T-cell (primary cell): Measurements from ENCODE around the gene ATP5F1A. TPM values are rescaled to one million over a fixed set of nuclear protein-coding genes. Genes with fewer than 3 reads are reported as not detected.

Experiments
- ATAC-seq, 4 experiments: fragments of 200-7000 bp in 3 of 4; fragments of 150-1000 bp in 1 of 4; cut with Tn5 transposase; replicated peaks in 1 of 4; 1 replicate in 3 of 4; 2 replicates in 1 of 4; pipeline ENCODE4 v1.10.0; 2021; ENCODE audit warnings: moderate library complexity in 3 of 4, mild to moderate bottlenecking in 2 of 4, moderate number of reproducible peaks in 1 of 4
- CTCF ChIA-PET, 2 donors: fragments of 300-600 bp; sonication (Branson Sonifier 250); formaldehyde crosslinking; loops; one replicate each; lab custom pipeline; 2022; ENCODE audit warnings: antibody characterized with exemption in 2 of 2; lab: Charles Lee
- POLR2A ChIA-PET, 2 donors: fragments of 300-600 bp; sonication (Branson Sonifier 250); formaldehyde crosslinking; loops; one replicate each; lab custom pipeline; 2022; ENCODE audit warnings: antibody characterized with exemption in 2 of 2; lab: Charles Lee
- DNase-seq, 35 experiments: peaks; one replicate each; pipeline versions ENCODE4 v3.0.0 to v3.0.0-alpha.2; 2013 to 2023
- H3K27ac ChIP-seq: one replicate; pipeline ENCODE4 v1.5.1; 2013; ENCODE audit warnings: low read length
- H3K27me3 ChIP-seq, 2 experiments: replicated peaks in 1 of 2; 1 replicate in 1 of 2; 2 replicates in 1 of 2; pipeline versions ENCODE4 v1.6.1 to v1.7.0; 2013; ENCODE audit warnings: low read length in 1 of 2, mixed read lengths in 1 of 2; ENCODE audit not compliant: control insufficient read depth in 2 of 2, insufficient read depth in 2 of 2; ENCODE audit errors: extremely low read depth in 1 of 2
- H3K36me3 ChIP-seq, 2 donors: 1 replicate in 1 of 2; 2 replicates in 1 of 2; pipeline versions ENCODE4 v1.6.1 to v1.7.0; 2013; ENCODE audit warnings: low read length in 1 of 2; ENCODE audit not compliant: control insufficient read depth in 2 of 2, insufficient read depth in 1 of 2; ENCODE audit errors: extremely low read depth in 1 of 2
- H3K4me1 ChIP-seq, 2 experiments: 1 replicate in 1 of 2; 2 replicates in 1 of 2; pipeline versions ENCODE4 v1.6.1 to v1.7.0; 2013; ENCODE audit warnings: low read length in 2 of 2, mixed read lengths in 1 of 2; ENCODE audit not compliant: insufficient read depth in 2 of 2, control insufficient read depth in 1 of 2; ENCODE audit errors: extremely low read depth in 1 of 2
- H3K4me3 ChIP-seq, 2 donors: 1 replicate in 1 of 2; 2 replicates in 1 of 2; pipeline versions ENCODE4 v1.5.1 to v1.7.0; 2013; ENCODE audit warnings: mild to moderate bottlenecking in 2 of 2, low read length in 1 of 2, moderate library complexity in 1 of 2; ENCODE audit not compliant: control insufficient read depth in 1 of 2; ENCODE audit errors: extremely low read depth in 1 of 2
- H3K9me3 ChIP-seq: 2 replicates; pipeline ENCODE4 v1.7.0; 2013
- H3K27ac Mint-ChIP-seq, 2 donors: one replicate each; pipeline ENCODE4 v1.8.0; 2020 to 2021; ENCODE audit warnings: mild to moderate bottlenecking in 2 of 2, mixed read lengths in 2 of 2
- H3K27me3 Mint-ChIP-seq, 2 donors: one replicate each; pipeline ENCODE4 v1.8.0; 2021 to 2022; ENCODE audit warnings: mixed read lengths in 2 of 2
- H3K36me3 Mint-ChIP-seq: one replicate; pipeline ENCODE4 v1.8.0; 2021; ENCODE audit warnings: mixed read lengths
- H3K4me1 Mint-ChIP-seq, 3 donors: one replicate each; pipeline ENCODE4 v1.8.0; 2020 to 2022; ENCODE audit warnings: mixed read lengths in 3 of 3, mild to moderate bottlenecking in 1 of 3
- H3K4me3 Mint-ChIP-seq, 3 donors: one replicate each; pipeline ENCODE4 v1.8.0; 2020 to 2022; ENCODE audit warnings: mild to moderate bottlenecking in 3 of 3, mixed read lengths in 3 of 3, moderate library complexity in 3 of 3
- H3K9me3 Mint-ChIP-seq, 3 donors: one replicate each; pipeline ENCODE4 v1.8.0; 2020 to 2022; ENCODE audit warnings: mixed read lengths in 3 of 3
- WGBS: methylation state at CpG from one replicate; pipeline ENCODE4 v1.1.5; 2013; ENCODE audit warnings: missing lambda C conversion rate; ENCODE audit not compliant: insufficient coverage; 5-methylcytosine and 5-hydroxymethylcytosine counted together
- total RNA-seq, 35 experiments: library from RNA in 6 of 35; stranded (reverse) in 6 of 35; fragments of 120-200 nt in 1 of 35; gene quantifications; one replicate each; pipeline versions ENCODE4 v1.2.1 to v1.2.4 and lab custom pipeline; 2013 to 2026

Gene ATP5F1A
- total RNA-seq, 5 donors from 2014 or later (not counting 1 experiment from before 2014, with no cell fraction given), result 180 to 264 (median 238) TPM

- Mint-ChIP-seq H3K27ac (peak overlapping the region; percentile 87 to 91), H3K4me1 (peaks cover 38 to 43% (median 41%) of the 10 kb centered on the region in 3 donors), H3K27me3 (no peaks in the 10 kb centered on the region), H3K36me3 (no peaks in the 10 kb centered on the region), H3K9me3 (no peaks in the 10 kb centered on the region), H3K4me3 (peak overlapping the region; percentile 17 to 43 (median 18))
- Histone ChIP-seq H3K27me3 (no peaks in the 10 kb centered on the region), H3K9me3 (no peaks in the 10 kb centered on the region), H3K27ac (peak overlapping the region; percentile 82), H3K4me1 (peaks cover 0 to 20% of the 10 kb centered on the region in 2 experiments), H3K4me3 (no peak overlapping the region), H3K36me3 (no peaks in the 10 kb centered on the region)
- ChIA-PET POLR2A (no interaction called here), CTCF (interaction anchor here in 1 of 2 donors (0.6 to 1.3 kb wide), 3 partner anchors 19 to 319 kb away, joined by 3 to 9 read pairs (median 3); no protein-coding TSS in a partner anchor)
- ATAC-seq (peak; percentile 74 to 91 (median 86)), DNase-seq (peak in 2 of 35 experiments; percentile 7 to 39)
- WGBS, result 63% methylated on average over 3 of the region's 6 CpGs
Measured at GRCh38 chr18:46054956-46055837, 42.9 kb downstream of the ATP5F1A start.

GRCh38 chr18:46053368-46054095, 44.6 kb downstream of the ATP5F1A start:
- Mint-ChIP-seq H3K27ac (peak overlapping the region in 1 of 2 donors; percentile 41), H3K4me3 (no peak overlapping the region), H3K27me3 (no peaks in the 10 kb centered on the region), H3K36me3 (no peaks in the 10 kb centered on the region), H3K9me3 (no peaks in the 10 kb centered on the region), H3K4me1 (peaks cover 38 to 43% (median 41%) of the 10 kb centered on the region in 3 donors)
- no peaks in the 10 kb centered on the region for H3K27me3 ChIP-seq
- ChIA-PET CTCF (no interaction called here), POLR2A (interaction anchor here (0.5 to 0.7 kb wide), 3 partner anchors 22 to 158 kb away, joined by 3 to 4 read pairs (median 3); no protein-coding TSS in a partner anchor)
- H3K9me3 ChIP-seq, result no peaks in the 10 kb centered on the region
- H3K4me3 ChIP-seq, result no peak overlapping the region
- no peaks in the 10 kb centered on the region for H3K36me3 ChIP-seq
- no peak for ATAC-seq
- H3K4me1 ChIP-seq, result peaks cover 0 to 20% of the 10 kb centered on the region in 2 experiments
- no peak overlapping the region for H3K27ac ChIP-seq
- no peak for DNase-seq
- WGBS, result 60% methylated on average over 1 of the region's 6 CpGs

- Mint-ChIP-seq H3K4me1 (peaks cover 38 to 47% (median 42%) of the 10 kb centered on the region in 3 donors), H3K36me3 (no peaks in the 10 kb centered on the region), H3K4me3 (no peak overlapping the region), H3K9me3 (no peaks in the 10 kb centered on the region), H3K27ac (peak overlapping the region in 1 of 2 donors; percentile 34), H3K27me3 (no peaks in the 10 kb centered on the region)
- no peaks in the 10 kb centered on the region for H3K36me3 ChIP-seq
- no peak overlapping the region for H3K27ac ChIP-seq
- no peak overlapping the region for H3K4me3 ChIP-seq
- H3K27me3 ChIP-seq, result no peaks in the 10 kb centered on the region
- ChIA-PET POLR2A (interaction anchor here in 1 of 2 donors (0.8 kb wide), 1 partner anchor 419 kb away, joined by 3 read pairs; no protein-coding TSS in a partner anchor), CTCF (interaction anchor here in 1 of 2 donors (0.6 kb wide), 1 partner anchor 68 kb away, joined by 4 read pairs; no protein-coding TSS in a partner anchor)
- H3K9me3 ChIP-seq, result no peaks in the 10 kb centered on the region
- ATAC-seq, result no peak
- peaks cover 0 to 20% of the 10 kb centered on the region in 2 experiments for H3K4me1 ChIP-seq
- no peak for DNase-seq
- WGBS, result 74% methylated on average over 6 of the region's 6 CpGs
Measured at GRCh38 chr18:46051731-46052461, 46.2 kb downstream of the ATP5F1A start.

- ChIA-PET CTCF (no interaction called here), POLR2A (no interaction called here)
- H3K27ac ChIP-seq, result no peak overlapping the region
- Mint-ChIP-seq H3K4me3 (no peak overlapping the region), H3K27ac (no peak overlapping the region), H3K9me3 (no peaks in the 10 kb centered on the region), H3K4me1 (peaks cover 32 to 44% (median 38%) of the 10 kb centered on the region in 3 donors), H3K36me3 (no peaks in the 10 kb centered on the region), H3K27me3 (no peaks in the 10 kb centered on the region)
- no peak overlapping the region for H3K4me3 ChIP-seq
- ATAC-seq (no peak), DNase-seq (no peak)
- no peaks in the 10 kb centered on the region for H3K27me3 ChIP-seq
- WGBS, result 100% methylated on average over 1 of the region's 5 CpGs
- H3K4me1 ChIP-seq, result peaks cover 0 to 8% of the 10 kb centered on the region in 2 experiments
- no peaks in the 10 kb centered on the region for H3K9me3 ChIP-seq
- H3K36me3 ChIP-seq, result no peaks in the 10 kb centered on the region
Measured at GRCh38 chr18:46050268-46050667, 47.8 kb downstream of the ATP5F1A start.

- no peak for DNase-seq
- Histone ChIP-seq H3K4me1 (no peaks in the 10 kb centered on the region), H3K4me3 (no peak overlapping the region), H3K9me3 (no peaks in the 10 kb centered on the region), H3K27ac (no peak overlapping the region), H3K36me3 (no peaks in the 10 kb centered on the region), H3K27me3 (no peaks in the 10 kb centered on the region)
- H3K36me3 Mint-ChIP-seq, result peaks cover 2% of the 10 kb centered on the region
- ChIA-PET CTCF (interaction anchor here in 1 of 2 donors (0.6 kb wide), 1 partner anchor 166 kb away, joined by 6 read pairs; no protein-coding TSS in a partner anchor), POLR2A (no interaction called here)
- H3K27ac Mint-ChIP-seq, result no peak overlapping the region
- H3K4me1 Mint-ChIP-seq, result peaks cover 23 to 37% (median 31%) of the 10 kb centered on the region in 3 donors
- no peak for ATAC-seq
- H3K4me3 Mint-ChIP-seq, result no peak overlapping the region
- H3K27me3 Mint-ChIP-seq, result no peaks in the 10 kb centered on the region
- WGBS, result no CpG with 5 or more reads among the region's 1 CpG
- H3K9me3 Mint-ChIP-seq, result no peaks in the 10 kb centered on the region
Measured at GRCh38 chr18:46048641-46049040, 49.5 kb downstream of the ATP5F1A start.
